Smooth muscle cell (in vitro differentiated cells): ENCODE results near the gene LARP4B. TPM values are rescaled to one million over a fixed set of nuclear protein-coding genes. Genes with fewer than 3 reads are reported as not detected.
A peak's percentile ranks its signal among the peaks of the same experiment; 100 is the strongest.

ENCODE experiments used
- DNase-seq: peaks from one replicate; lab custom pipeline; 2025; ENCODE audit not compliant: unreplicated experiment; lab: John Stamatoyannopoulos, UW
- H2AFZ ChIP-seq: fragments of 200-600 bp; sonication (generic); 2 replicates; pipeline ENCODE4 v1.6.0; 2016; ENCODE audit warnings: antibody characterized with exemption, low read depth, mild to moderate bottlenecking
- H3F3A ChIP-seq: fragments of 200-600 bp; sonication (generic); 2 replicates; pipeline ENCODE4 v1.6.0; 2017; ENCODE audit warnings: antibody characterized with exemption, low read depth
- H3K27ac ChIP-seq: fragments of 200-600 bp; sonication (generic); 2 replicates; pipeline ENCODE4 v1.5.1; 2016; ENCODE audit warnings: low read depth, mild to moderate bottlenecking
- H3K27me3 ChIP-seq: fragments of 200-600 bp; sonication (generic); 2 replicates; pipeline ENCODE4 v1.6.1; 2016; ENCODE audit warnings: low read depth, mild to moderate bottlenecking
- H3K36me3 ChIP-seq: fragments of 200-600 bp; sonication (generic); 2 replicates; pipeline ENCODE4 v1.5.1; 2016; ENCODE audit warnings: low read depth
- H3K4me1 ChIP-seq: fragments of 200-600 bp; sonication (generic); 2 replicates; pipeline ENCODE4 v1.5.1; 2016; ENCODE audit warnings: low read depth
- H3K4me2 ChIP-seq: fragments of 200-600 bp; sonication (generic); 2 replicates; pipeline ENCODE4 v1.6.0; 2016; ENCODE audit warnings: mild to moderate bottlenecking
- H3K4me3 ChIP-seq: fragments of 200-600 bp; sonication (generic); 2 replicates; pipeline ENCODE4 v1.5.1; 2016; ENCODE audit warnings: mild to moderate bottlenecking
- H3K79me2 ChIP-seq: fragments of 200-600 bp; sonication (generic); 2 replicates; pipeline ENCODE4 v1.6.0; 2016; ENCODE audit warnings: low read depth, mild to moderate bottlenecking
- H3K9ac ChIP-seq: fragments of 200-600 bp; sonication (generic); 2 replicates; pipeline ENCODE4 v1.6.0; 2016; ENCODE audit warnings: low read depth
- H3K9me3 ChIP-seq: fragments of 200-600 bp; sonication (generic); replicated peaks from 2 replicates; pipeline ENCODE4 v1.5.1; 2016; ENCODE audit warnings: low read depth
- H4K20me1 ChIP-seq: fragments of 200-600 bp; sonication (generic); 2 replicates; pipeline ENCODE4 v1.6.0; 2016; ENCODE audit warnings: low read depth
- WGBS: methylation state at CpG from one replicate; pipeline ENCODE4 v1.1.7; 2016; ENCODE audit warnings: low lambda C conversion rate; 5-methylcytosine and 5-hydroxymethylcytosine counted together
- polyA plus RNA-seq: library from polyadenylated mRNA; unstranded; fragments of >200 nt; fragmentation: Nextera tagmentation; extraction: Ambion mirVana; gene quantifications from 2 replicates; pipeline ENCODE4 v1.2.1, GENCODE V29; 2016
- total RNA-seq: library from RNA; depleted of rRNA; stranded (reverse); fragments of >200 nt; gene quantifications from 2 replicates; pipeline ENCODE4 v1.2.3, GENCODE V29; 2014
- TF ChIP-seq, protein P1 (sequence below): fragments of 200-600 bp; sonication (generic); IDR thresholded peaks from 2 replicates; pipeline ENCODE4 v1.5.1; 2017; ENCODE audit warnings: borderline replicate concordance, mild to moderate bottlenecking, antibody characterized with exemption; ENCODE audit not compliant: insufficient read depth, poor library complexity, severe bottlenecking

Gene LARP4B
- total and polyA plus RNA-seq, 2 experiments from 2014 or later: 16.7 to 24.9 TPM

DNA sequence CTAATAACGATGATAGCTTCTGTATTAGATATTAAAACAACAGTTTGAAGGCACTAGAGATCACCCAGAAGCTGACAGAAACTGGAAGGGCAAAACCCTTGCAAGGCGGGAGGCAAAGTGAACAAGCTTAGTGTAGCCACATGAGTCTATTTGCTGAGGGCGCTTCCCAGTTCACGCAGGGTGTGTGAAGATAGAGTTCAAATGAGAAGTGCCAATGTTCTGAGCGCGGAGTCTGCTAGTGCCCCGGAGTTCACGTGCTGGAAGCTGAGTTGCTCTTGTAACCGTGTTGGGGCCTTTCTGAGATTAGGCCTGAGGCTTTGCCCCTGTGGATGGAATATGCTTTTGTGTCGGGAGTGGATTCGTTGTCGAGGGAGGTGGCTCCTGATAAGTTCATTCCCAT is 40.1 kb upstream of the LARP4B start:
- TF ChIP-seq, protein P1, sequence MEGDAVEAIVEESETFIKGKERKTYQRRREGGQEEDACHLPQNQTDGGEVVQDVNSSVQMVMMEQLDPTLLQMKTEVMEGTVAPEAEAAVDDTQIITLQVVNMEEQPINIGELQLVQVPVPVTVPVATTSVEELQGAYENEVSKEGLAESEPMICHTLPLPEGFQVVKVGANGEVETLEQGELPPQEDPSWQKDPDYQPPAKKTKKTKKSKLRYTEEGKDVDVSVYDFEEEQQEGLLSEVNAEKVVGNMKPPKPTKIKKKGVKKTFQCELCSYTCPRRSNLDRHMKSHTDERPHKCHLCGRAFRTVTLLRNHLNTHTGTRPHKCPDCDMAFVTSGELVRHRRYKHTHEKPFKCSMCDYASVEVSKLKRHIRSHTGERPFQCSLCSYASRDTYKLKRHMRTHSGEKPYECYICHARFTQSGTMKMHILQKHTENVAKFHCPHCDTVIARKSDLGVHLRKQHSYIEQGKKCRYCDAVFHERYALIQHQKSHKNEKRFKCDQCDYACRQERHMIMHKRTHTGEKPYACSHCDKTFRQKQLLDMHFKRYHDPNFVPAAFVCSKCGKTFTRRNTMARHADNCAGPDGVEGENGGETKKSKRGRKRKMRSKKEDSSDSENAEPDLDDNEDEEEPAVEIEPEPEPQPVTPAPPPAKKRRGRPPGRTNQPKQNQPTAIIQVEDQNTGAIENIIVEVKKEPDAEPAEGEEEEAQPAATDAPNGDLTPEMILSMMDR: no peak
- H3K27me3 ChIP-seq: no peaks in the 10 kb centered on the region
- no peaks in the 10 kb centered on the region for H3K79me2 ChIP-seq
- no peaks in the 10 kb centered on the region for H3F3A ChIP-seq
- no peak for DNase-seq
- no peak overlapping the region for H3K4me2 ChIP-seq
- no peak overlapping the region for H3K9ac ChIP-seq
- WGBS: 93% methylated on average over 12 of the region's 12 CpGs
- H3K4me3 ChIP-seq: no peak overlapping the region
- H2AFZ ChIP-seq: no peak overlapping the region
- H3K9me3 ChIP-seq: no peaks in the 10 kb centered on the region
- H3K4me1 ChIP-seq: no peaks in the 10 kb centered on the region
- no peaks in the 10 kb centered on the region for H4K20me1 ChIP-seq
- no peaks in the 10 kb centered on the region for H3K36me3 ChIP-seq
- H3K27ac ChIP-seq: no peak overlapping the region

DNA sequence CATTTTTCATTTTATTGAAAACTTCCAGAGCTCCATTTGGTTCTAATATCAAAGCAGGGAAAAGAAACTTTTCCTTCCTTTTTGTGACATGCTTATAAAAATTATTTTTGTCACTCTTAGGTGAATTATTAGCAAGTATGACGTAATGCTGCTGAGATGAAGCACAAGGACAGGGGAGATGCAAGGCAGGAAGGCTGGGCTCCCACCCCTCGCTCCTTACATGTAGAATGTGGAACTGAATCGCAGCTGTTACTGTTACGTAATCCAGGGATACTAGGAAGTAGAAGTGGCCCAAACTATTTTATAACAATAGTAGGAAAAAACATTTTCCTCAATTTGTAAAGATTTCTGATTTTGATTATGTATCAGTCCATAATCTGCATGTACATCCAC is 39.6 kb upstream of the LARP4B start:
- Histone ChIP-seq H3K27ac (no peak overlapping the region), H4K20me1 (no peaks in the 10 kb centered on the region), H3F3A (no peaks in the 10 kb centered on the region), H3K36me3 (no peaks in the 10 kb centered on the region), H3K9ac (no peak overlapping the region), H3K4me1 (no peaks in the 10 kb centered on the region), H3K27me3 (no peaks in the 10 kb centered on the region), H3K4me3 (peak overlapping the region; percentile 24), H3K79me2 (no peaks in the 10 kb centered on the region), H3K4me2 (peak overlapping the region; percentile 76), H2AFZ (no peak overlapping the region), H3K9me3 (no peaks in the 10 kb centered on the region)
- 76% methylated on average over 4 of the region's 4 CpGs for WGBS
- TF ChIP-seq, protein P1: no peak
- DNase-seq: no peak

- no peaks in the 10 kb centered on the region for H3K79me2 ChIP-seq
- H3K4me3 ChIP-seq: peak overlapping the region; percentile 24
- peak overlapping the region; percentile 11 for H3K27ac ChIP-seq
- no peak overlapping the region for H3K9ac ChIP-seq
- peak overlapping the region; percentile 76 for H3K4me2 ChIP-seq
- no peaks in the 10 kb centered on the region for H3F3A ChIP-seq
- H3K27me3 ChIP-seq: no peaks in the 10 kb centered on the region
- H3K36me3 ChIP-seq: no peaks in the 10 kb centered on the region
- H3K4me1 ChIP-seq: no peaks in the 10 kb centered on the region
- no peaks in the 10 kb centered on the region for H3K9me3 ChIP-seq
- TF ChIP-seq, protein P1: no peak
- no peak for DNase-seq
- H4K20me1 ChIP-seq: no peaks in the 10 kb centered on the region
- WGBS: 26% methylated on average over 14 of the region's 14 CpGs
- peak overlapping the region; percentile 58 for H2AFZ ChIP-seq
Measured at GRCh38 chr10:970311-971149, 39.0 kb upstream of the LARP4B start.
